ENCODE data around the gene FIGN.

FIGN gene

DNA sequence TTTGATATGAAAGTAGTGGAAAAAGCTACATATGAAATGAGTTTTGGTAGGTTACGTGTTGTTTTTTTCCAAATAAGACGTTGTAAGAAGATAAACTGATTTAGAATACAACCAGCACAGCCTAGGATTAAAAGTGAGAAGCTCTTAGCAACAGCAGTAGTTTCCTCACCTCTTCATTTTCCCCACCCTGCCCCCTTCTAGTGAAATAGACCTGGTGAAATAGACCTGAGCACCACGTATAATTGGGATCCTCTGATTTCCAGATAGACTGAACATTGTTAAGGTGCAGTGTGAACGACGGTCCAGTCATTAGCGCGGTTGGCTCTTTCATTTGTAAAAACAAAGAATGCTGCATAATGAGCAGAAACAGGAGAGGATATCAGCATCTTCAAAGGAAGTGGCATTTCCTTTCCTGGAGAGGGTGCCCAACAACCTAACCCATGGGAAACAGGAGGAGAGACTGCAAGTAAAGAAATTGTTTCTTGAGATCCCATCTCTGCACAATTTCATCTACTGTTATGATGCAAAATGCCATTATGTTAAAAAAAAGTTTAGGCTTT is 114.3 kb downstream of the FIGN start:
- 59% methylated on average over 6 of the region's 7 CpGs for WGBS (ENCODE audit: insufficient coverage)
- H3K4me1 ChIP-seq (ENCODE audit: control extremely low read depth in 1 of 4, control insufficient read depth in 4 of 4, insufficient read depth in 4 of 4, low read length in 3 of 4): no peaks in the 10 kb centered on the region
- H3K27ac ChIP-seq (ENCODE audit: insufficient read depth in 1 of 2, low read depth in 1 of 2, low read length in 2 of 2, poor library complexity in 1 of 2, severe bottlenecking in 2 of 2): no peak overlapping the region
- no peaks in the 10 kb centered on the region for H3K27me3 ChIP-seq (replicated peaks in 2 of 5; ENCODE audit: control insufficient read depth in 4 of 5, insufficient read depth in 5 of 5, low read length in 4 of 5)
- ChIA-PET POLR2A (no interaction called here), CTCF (no interaction called here)
- H3K4me3 ChIP-seq (ENCODE audit: control insufficient read depth in 1 of 7, extremely low read depth in 1 of 7, insufficient read depth in 4 of 7, low read depth in 2 of 7, low read length in 6 of 7): no peak overlapping the region
- DNase-seq: no peak
- H3K36me3 ChIP-seq (ENCODE audit: control insufficient read depth in 4 of 4, insufficient read depth in 4 of 4, low read length in 3 of 4): no peaks in the 10 kb centered on the region
- no peaks in the 10 kb centered on the region for H3K9me3 ChIP-seq (ENCODE audit: control extremely low read depth in 1 of 5, control insufficient read depth in 4 of 5, insufficient read depth in 2 of 5, low read depth in 1 of 5, low read length in 4 of 5)

- Histone ChIP-seq H3K4me3 (ENCODE audit: control insufficient read depth in 1 of 7, extremely low read depth in 1 of 7, insufficient read depth in 4 of 7, low read depth in 2 of 7, low read length in 6 of 7) (no peak overlapping the region), H3K4me1 (ENCODE audit: control extremely low read depth in 1 of 4, control insufficient read depth in 4 of 4, insufficient read depth in 4 of 4, low read length in 3 of 4) (no peaks in the 10 kb centered on the region), H3K27ac (ENCODE audit: insufficient read depth in 1 of 2, low read depth in 1 of 2, low read length in 2 of 2, poor library complexity in 1 of 2, severe bottlenecking in 2 of 2) (no peak overlapping the region), H3K36me3 (ENCODE audit: control insufficient read depth in 4 of 4, insufficient read depth in 4 of 4, low read length in 3 of 4) (no peaks in the 10 kb centered on the region), H3K9me3 (ENCODE audit: control extremely low read depth in 1 of 5, control insufficient read depth in 4 of 5, insufficient read depth in 2 of 5, low read depth in 1 of 5, low read length in 4 of 5) (no peaks in the 10 kb centered on the region), H3K27me3 (replicated peaks in 2 of 5; ENCODE audit: control insufficient read depth in 4 of 5, insufficient read depth in 5 of 5, low read length in 4 of 5) (no peaks in the 10 kb centered on the region)
- no peak for DNase-seq
- POLR2A ChIA-PET: no interaction called here
- no CpG with 5 or more reads among the region's 2 CpGs for WGBS (ENCODE audit: insufficient coverage)
- CTCF ChIA-PET: no interaction called here
Observed at GRCh38 chr2:163617517-163617916, 118.3 kb downstream of the FIGN start.

DNA sequence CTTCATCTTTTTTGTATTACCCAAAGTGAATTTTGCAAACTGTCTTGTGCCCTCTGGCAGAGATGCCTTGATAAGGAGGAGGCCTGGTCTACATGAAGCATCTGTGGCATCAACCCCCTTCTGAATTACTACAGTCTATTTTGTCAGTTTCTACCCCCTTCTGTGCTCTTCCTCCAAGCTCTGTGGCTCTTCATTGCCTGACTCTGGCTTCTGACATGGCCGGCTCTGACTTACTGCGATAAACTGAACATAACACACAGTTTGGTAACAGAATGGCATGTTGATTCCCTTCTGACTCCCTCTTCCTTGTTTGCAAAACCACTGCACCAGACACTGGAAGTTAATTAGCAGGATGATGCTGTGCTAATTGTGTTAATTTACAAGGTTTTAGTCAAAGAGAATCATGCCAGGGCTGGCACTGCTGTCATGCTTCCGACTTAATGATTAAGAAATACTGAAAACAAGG is 122.5 kb downstream of the FIGN start:
- 100% methylated on average over 1 of the region's 3 CpGs for WGBS (ENCODE audit: insufficient coverage)

DNA sequence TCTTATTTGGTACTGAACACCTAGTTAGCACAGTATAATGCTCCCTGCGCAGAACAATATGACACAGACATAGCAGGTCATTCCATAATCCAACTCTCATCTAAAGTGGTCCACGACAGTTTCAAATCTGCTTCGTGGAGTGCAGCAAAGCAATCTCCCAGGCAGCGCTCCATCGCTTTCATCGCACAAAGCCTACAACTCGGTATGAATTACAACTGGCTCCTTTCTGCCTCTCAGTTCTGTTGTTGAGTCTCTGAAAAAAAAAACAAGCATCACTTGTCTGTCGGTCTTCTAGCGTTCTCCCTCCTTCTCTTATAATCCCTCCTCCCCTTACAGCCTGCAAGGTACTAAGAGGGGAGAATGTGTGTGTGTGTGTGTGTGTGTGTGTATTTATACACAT is 123.5 kb downstream of the FIGN start:
- no peak overlapping the region for H3K27ac ChIP-seq (ENCODE audit: insufficient read depth in 1 of 2, low read depth in 1 of 2, low read length in 2 of 2, poor library complexity in 1 of 2, severe bottlenecking in 2 of 2)
- H3K36me3 ChIP-seq (ENCODE audit: control insufficient read depth in 4 of 4, insufficient read depth in 4 of 4, low read length in 3 of 4): peaks cover 0 to 2% (median 0%) of the 10 kb centered on the region in 4 experiments
- no peaks in the 10 kb centered on the region for H3K4me1 ChIP-seq (ENCODE audit: control extremely low read depth in 1 of 4, control insufficient read depth in 4 of 4, insufficient read depth in 4 of 4, low read length in 3 of 4)
- H3K4me3 ChIP-seq (ENCODE audit: control insufficient read depth in 1 of 7, extremely low read depth in 1 of 7, insufficient read depth in 4 of 7, low read depth in 2 of 7, low read length in 6 of 7): no peak overlapping the region
- no peaks in the 10 kb centered on the region for H3K9me3 ChIP-seq (ENCODE audit: control extremely low read depth in 1 of 5, control insufficient read depth in 4 of 5, insufficient read depth in 2 of 5, low read depth in 1 of 5, low read length in 4 of 5)
- H3K27me3 ChIP-seq (replicated peaks in 2 of 5; ENCODE audit: control insufficient read depth in 4 of 5, insufficient read depth in 5 of 5, low read length in 4 of 5): no peaks in the 10 kb centered on the region
- 98% methylated on average over 6 of the region's 9 CpGs for whole genome bisulfite sequencing (ENCODE audit: insufficient coverage)
- DNase-seq: no peak
- ChIA-PET POLR2A (no interaction called here), CTCF (interaction anchor here (0.8 kb wide), 1 partner anchor 11 kb away, joined by 3 read pairs; no protein-coding TSS in a partner anchor)

More for the DNA sequence above, 122.5 kb downstream of the FIGN start:
- peaks cover 0 to 2% (median 0%) of the 10 kb centered on the region in 4 experiments for H3K36me3 ChIP-seq (ENCODE audit: control insufficient read depth in 4 of 4, insufficient read depth in 4 of 4, low read length in 3 of 4)
- ChIA-PET POLR2A (no interaction called here), CTCF (no interaction called here)
- H3K4me3 ChIP-seq (ENCODE audit: control insufficient read depth in 1 of 7, extremely low read depth in 1 of 7, insufficient read depth in 4 of 7, low read depth in 2 of 7, low read length in 6 of 7): no peak overlapping the region
- H3K27me3 ChIP-seq (replicated peaks in 2 of 5; ENCODE audit: control insufficient read depth in 4 of 5, insufficient read depth in 5 of 5, low read length in 4 of 5): no peaks in the 10 kb centered on the region
- no peaks in the 10 kb centered on the region for H3K9me3 ChIP-seq (ENCODE audit: control extremely low read depth in 1 of 5, control insufficient read depth in 4 of 5, insufficient read depth in 2 of 5, low read depth in 1 of 5, low read length in 4 of 5)
- DNase-seq: no peak
- no peak overlapping the region for H3K27ac ChIP-seq (ENCODE audit: insufficient read depth in 1 of 2, low read depth in 1 of 2, low read length in 2 of 2, poor library complexity in 1 of 2, severe bottlenecking in 2 of 2)
- H3K4me1 ChIP-seq (ENCODE audit: control extremely low read depth in 1 of 4, control insufficient read depth in 4 of 4, insufficient read depth in 4 of 4, low read length in 3 of 4): no peaks in the 10 kb centered on the region

- H3K9me3 ChIP-seq (ENCODE audit: control extremely low read depth in 1 of 5, control insufficient read depth in 4 of 5, insufficient read depth in 2 of 5, low read depth in 1 of 5, low read length in 4 of 5): no peaks in the 10 kb centered on the region
- no peak overlapping the region for H3K4me3 ChIP-seq (ENCODE audit: control insufficient read depth in 1 of 7, extremely low read depth in 1 of 7, insufficient read depth in 4 of 7, low read depth in 2 of 7, low read length in 6 of 7)
- H3K4me1 ChIP-seq (ENCODE audit: control extremely low read depth in 1 of 4, control insufficient read depth in 4 of 4, insufficient read depth in 4 of 4, low read length in 3 of 4): no peaks in the 10 kb centered on the region
- CTCF ChIA-PET: no interaction called here
- no peak overlapping the region for H3K27ac ChIP-seq (ENCODE audit: insufficient read depth in 1 of 2, low read depth in 1 of 2, low read length in 2 of 2, poor library complexity in 1 of 2, severe bottlenecking in 2 of 2)
- DNase-seq: no peak
- POLR2A ChIA-PET: no interaction called here
- H3K27me3 ChIP-seq (replicated peaks in 2 of 5; ENCODE audit: control insufficient read depth in 4 of 5, insufficient read depth in 5 of 5, low read length in 4 of 5): no peaks in the 10 kb centered on the region
- H3K36me3 ChIP-seq (ENCODE audit: control insufficient read depth in 4 of 4, insufficient read depth in 4 of 4, low read length in 3 of 4): peaks cover 0 to 2% (median 0%) of the 10 kb centered on the region in 4 experiments
- 100% methylated on average over 1 of the region's 8 CpGs for WGBS (ENCODE audit: insufficient coverage)
Observed at GRCh38 chr2:163611557-163611906, 124.3 kb downstream of the FIGN start.

DNA sequence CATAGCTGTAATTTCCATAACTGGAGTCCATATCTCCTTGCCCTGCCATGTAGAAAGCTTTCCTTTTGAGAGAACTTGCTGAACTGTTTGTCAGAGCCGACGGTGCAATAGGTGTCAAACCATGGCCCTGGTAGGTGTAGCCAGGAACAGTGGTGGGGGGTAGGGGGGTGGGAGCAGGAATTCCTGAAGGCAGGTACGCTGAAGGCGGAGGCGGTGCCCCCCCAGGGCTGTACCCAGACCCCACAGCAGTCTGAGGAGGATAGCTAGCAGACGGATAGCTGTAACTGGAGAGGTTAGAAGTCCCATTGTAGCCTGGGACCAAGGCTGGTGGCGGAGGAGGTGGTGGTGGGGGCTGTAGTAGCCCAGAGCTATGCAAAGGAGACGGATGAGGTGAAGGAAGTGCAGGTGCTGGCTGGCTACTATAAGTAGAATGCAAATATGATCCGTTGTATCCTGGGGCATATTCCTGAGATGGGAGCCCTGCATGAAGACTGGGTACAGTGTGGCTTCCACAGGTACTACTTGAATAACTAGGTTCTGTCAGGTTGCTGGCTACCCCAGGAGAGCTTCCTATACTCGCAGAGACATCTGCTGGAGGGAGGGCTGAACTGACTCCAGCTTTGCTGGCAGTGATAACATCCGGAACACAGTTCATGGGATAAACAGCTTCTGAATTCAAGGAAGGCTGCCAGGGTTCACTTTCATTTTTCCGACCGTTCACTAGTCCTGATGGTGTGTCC is 124.8 kb downstream of the FIGN start:
- no peaks in the 10 kb centered on the region for H3K9me3 ChIP-seq (ENCODE audit: control extremely low read depth in 1 of 5, control insufficient read depth in 4 of 5, insufficient read depth in 2 of 5, low read depth in 1 of 5, low read length in 4 of 5)
- no peaks in the 10 kb centered on the region for H3K4me1 ChIP-seq (ENCODE audit: control extremely low read depth in 1 of 4, control insufficient read depth in 4 of 4, insufficient read depth in 4 of 4, low read length in 3 of 4)
- ChIA-PET CTCF (no interaction called here), POLR2A (no interaction called here)
- DNase-seq: no peak
- H3K36me3 ChIP-seq (ENCODE audit: control insufficient read depth in 4 of 4, insufficient read depth in 4 of 4, low read length in 3 of 4): peaks cover 0 to 2% (median 0%) of the 10 kb centered on the region in 4 experiments
- WGBS (ENCODE audit: insufficient coverage): 93% methylated on average over 11 of the region's 13 CpGs
- H3K27ac ChIP-seq (ENCODE audit: insufficient read depth in 1 of 2, low read depth in 1 of 2, low read length in 2 of 2, poor library complexity in 1 of 2, severe bottlenecking in 2 of 2): no peak overlapping the region
- no peak overlapping the region for H3K4me3 ChIP-seq (ENCODE audit: control insufficient read depth in 1 of 7, extremely low read depth in 1 of 7, insufficient read depth in 4 of 7, low read depth in 2 of 7, low read length in 6 of 7)
- no peaks in the 10 kb centered on the region for H3K27me3 ChIP-seq (replicated peaks in 2 of 5; ENCODE audit: control insufficient read depth in 4 of 5, insufficient read depth in 5 of 5, low read length in 4 of 5)

- Histone ChIP-seq H3K27ac (ENCODE audit: insufficient read depth in 1 of 2, low read depth in 1 of 2, low read length in 2 of 2, poor library complexity in 1 of 2, severe bottlenecking in 2 of 2) (no peak overlapping the region), H3K4me1 (ENCODE audit: control extremely low read depth in 1 of 4, control insufficient read depth in 4 of 4, insufficient read depth in 4 of 4, low read length in 3 of 4) (no peaks in the 10 kb centered on the region), H3K36me3 (ENCODE audit: control insufficient read depth in 4 of 4, insufficient read depth in 4 of 4, low read length in 3 of 4) (peaks cover 0 to 2% (median 0%) of the 10 kb centered on the region in 4 experiments), H3K27me3 (replicated peaks in 2 of 5; ENCODE audit: control insufficient read depth in 4 of 5, insufficient read depth in 5 of 5, low read length in 4 of 5) (no peaks in the 10 kb centered on the region), H3K4me3 (ENCODE audit: control insufficient read depth in 1 of 7, extremely low read depth in 1 of 7, insufficient read depth in 4 of 7, low read depth in 2 of 7, low read length in 6 of 7) (no peak overlapping the region), H3K9me3 (ENCODE audit: control extremely low read depth in 1 of 5, control insufficient read depth in 4 of 5, insufficient read depth in 2 of 5, low read depth in 1 of 5, low read length in 4 of 5) (no peaks in the 10 kb centered on the region)
- ChIA-PET POLR2A (no interaction called here), CTCF (no interaction called here)
- DNase-seq: no peak
Observed at GRCh38 chr2:163607630-163608029, 128.2 kb downstream of the FIGN start.
